Measurements from ENCODE around the gene ZFP36L1. TPM values are rescaled to one million over a fixed set of nuclear protein-coding genes. Genes with fewer than 3 reads are reported as not detected.

Gene ZFP36L1
- total and polyA plus RNA-seq, 9 of the 15 experiments (the other 6 are each of a cell fraction or from before 2014, with no cell fraction given), result 1.3 to 26.6 (median 3.7) TPM

- TF ChIP-seq ETS1 (conservative IDR thresholded peaks at IDR 0.05; ENCODE audit: control insufficient read depth, low read depth, low read length) (no peak), NKRF (IDR thresholded peaks at IDR 0.05; ENCODE audit: borderline replicate concordance) (no peak), ZNF778 (CRISPR knock-in tag; IDR thresholded peaks at IDR 0.05) (no peak), ZNF212 (CRISPR knock-in tag; IDR thresholded peaks at IDR 0.05) (no peak), ADNP (tag; IDR thresholded peaks at IDR 0.05) (peak; percentile 63; the same call in 1 of the 2 replicates), E2F5 (CRISPR knock-in tag; IDR thresholded peaks at IDR 0.05) (no peak), BMI1 (IDR thresholded peaks at IDR 0.05; ENCODE audit: low read length) (no peak), ZNF785 (CRISPR knock-in tag; IDR thresholded peaks at IDR 0.05) (no peak), ZNF354B (CRISPR knock-in tag; IDR thresholded peaks at IDR 0.05) (no peak), MBD1 (CRISPR knock-in tag; IDR thresholded peaks at IDR 0.05) (no peak), IRF2 (CRISPR knock-in tag; IDR thresholded peaks at IDR 0.05) (no peak), TBP (optimal IDR thresholded peaks at IDR 0.05; ENCODE audit: low read depth, low read length) (no peak), WHSC1 (IDR thresholded peaks at IDR 0.05; ENCODE audit: low read length) (no peak), ATF7 (IDR thresholded peaks at IDR 0.05) (peak; percentile 92), CREB1 (IDR thresholded peaks at IDR 0.05) (no peak), CREB1 (CRISPR knock-in tag; IDR thresholded peaks at IDR 0.05) (no peak), MED1 (CRISPR knock-in tag; IDR thresholded peaks at IDR 0.05; ENCODE audit: borderline replicate concordance) (no peak), ARID3A (IDR thresholded peaks at IDR 0.05; ENCODE audit: borderline replicate concordance, low read depth, low read length) (no peak), NCOA2 (IDR thresholded peaks at IDR 0.05; ENCODE audit: partially characterized antibody in 2 of 2) (no peak)
These were observed 11.5 kb downstream of the ZFP36L1 start (continued) for GRCh38 chr14:68781161-68782021.
